GM12878 (cell line): ENCODE results near the gene MTHFD1. TPM values are rescaled to one million over a fixed set of nuclear protein-coding genes. Genes with fewer than 3 reads are reported as not detected.

Experiments used
- CHD1 ChIP-seq: IDR thresholded peaks from 2 replicates; pipeline ENCODE4 v1.6.1; 2012; ENCODE audit warnings: low read depth, low read length, improper control_type of control experiment
- CHD4 ChIP-seq: fragments of 200-600 bp; sonication (generic); IDR thresholded peaks from 2 replicates; pipeline ENCODE4 v1.6.1; 2016; ENCODE audit warnings: mild to moderate bottlenecking
- E2F8 ChIP-seq: fragments of 450-650 bp; IDR thresholded peaks from 2 replicates; pipeline ENCODE4 v1.6.1; 2018; ENCODE audit warnings: mild to moderate bottlenecking, low read depth, moderate library complexity; ENCODE audit not compliant: partially characterized antibody
- EED ChIP-seq: sonication (generic); IDR thresholded peaks from 2 replicates; pipeline ENCODE4 v1.6.1; 2016; ENCODE audit warnings: antibody characterized with exemption, low read depth
- ETV6 ChIP-seq, 2 experiments: fragments of 450-650 bp in 1 of 2; IDR thresholded peaks in 1 of 2; conservative IDR thresholded peaks in 1 of 2; 2 replicates each; pipeline ENCODE4 v1.6.1; 2014; ENCODE audit warnings: antibody characterized with exemption in 1 of 2, borderline replicate concordance in 1 of 2, low read depth in 1 of 2, mild to moderate bottlenecking in 1 of 2, moderate library complexity in 1 of 2
- HDGF ChIP-seq: fragments of 450-650 bp; IDR thresholded peaks from 2 replicates; pipeline ENCODE4 v1.6.1; 2016; ENCODE audit warnings: antibody characterized with exemption
- IKZF2 ChIP-seq, 2 experiments: fragments of 450-650 bp; IDR thresholded peaks; 2 replicates each; pipeline ENCODE4 v1.6.1; 2017; ENCODE audit warnings: mild to moderate bottlenecking in 2 of 2, moderate library complexity in 2 of 2
- JUND ChIP-seq: IDR thresholded peaks from 2 replicates; pipeline ENCODE4 v1.6.1; 2012; ENCODE audit warnings: low read depth, mild to moderate bottlenecking, low read length, improper control_type of control experiment, moderate library complexity
- KAT2A ChIP-seq: conservative IDR thresholded peaks from 2 replicates; pipeline ENCODE4 v1.6.1; 2011; ENCODE audit warnings: low read depth, low read length; ENCODE audit not compliant: control insufficient read depth
- KDM1A ChIP-seq: fragments of 200-600 bp; sonication (generic); IDR thresholded peaks from 2 replicates; pipeline ENCODE4 v1.6.1; 2016; ENCODE audit warnings: borderline replicate concordance
- MTA2 ChIP-seq: fragments of 450-650 bp; IDR thresholded peaks from 2 replicates; pipeline ENCODE4 v1.6.1; 2016; ENCODE audit warnings: low read depth, mild to moderate bottlenecking, moderate library complexity
- PAX8 ChIP-seq: fragments of 450-650 bp; IDR thresholded peaks from 2 replicates; pipeline ENCODE4 v1.6.1; 2017; ENCODE audit warnings: mild to moderate bottlenecking, moderate library complexity
- RAD51 ChIP-seq: fragments of 450-650 bp; IDR thresholded peaks from 2 replicates; pipeline ENCODE4 v1.6.1; 2016; ENCODE audit warnings: moderate library complexity, mild to moderate bottlenecking, inconsistent platforms
- RUNX3 ChIP-seq: IDR thresholded peaks from 2 replicates; pipeline ENCODE4 v1.6.1; 2012; ENCODE audit warnings: low read length, inconsistent platforms
- SMAD5 ChIP-seq: IDR thresholded peaks from 2 replicates; pipeline ENCODE4 v1.6.1; 2016; ENCODE audit warnings: antibody characterized with exemption, low read depth
- ZBTB11 ChIP-seq: fragments of 450-650 bp; formaldehyde crosslinking; IDR thresholded peaks from 2 replicates; pipeline ENCODE4 v1.5.0; 2022; ENCODE audit warnings: mild to moderate bottlenecking, missing genetic modification characterization
- ZBTB33 ChIP-seq: fragments of 450-650 bp; IDR thresholded peaks from 2 replicates; pipeline ENCODE4 v1.6.1; 2017; ENCODE audit warnings: mild to moderate bottlenecking
- ZNF207 ChIP-seq: fragments of 450-650 bp; IDR thresholded peaks from 2 replicates; pipeline ENCODE4 v1.6.1; 2014; ENCODE audit warnings: antibody characterized with exemption, mild to moderate bottlenecking, borderline replicate concordance
- polyA plus RNA-seq, 11 experiments: library from polyadenylated mRNA; depleted of rRNA in 4 of 11; unstranded in 6 of 11; stranded (reverse) in 5 of 11; fragments of >200 nt; fragmentation: Nextera tagmentation in 4 of 11; fragmentation: Illumina TruSeq in 1 of 11; extraction: Ambion mirVana in 4 of 11; extraction: Trizol in 1 of 11; gene quantifications; 1 replicate in 1 of 11; 2 replicates in 10 of 11; pipeline versions ENCODE4 v1.2.1 to v1.2.3, GENCODE V29; 2011 to 2016; ENCODE audit warnings: inconsistent platforms in 2 of 11, missing spikeins in 2 of 11, low read depth in 1 of 11
- total RNA-seq, 4 experiments: library from RNA; depleted of rRNA in 3 of 4; stranded (reverse); fragments of >200 nt in 3 of 4; fragmentation: Illumina TruSeq in 1 of 4; extraction: Trizol in 1 of 4; gene quantifications; 2 replicates each; pipeline versions ENCODE4 v1.2.1 to v1.2.3, GENCODE V29; 2013 to 2021
- TF ChIP-seq, protein P1 (sequence below): fragments of 450-650 bp; IDR thresholded peaks from 2 replicates; pipeline ENCODE4 v1.6.1; 2018; ENCODE audit warnings: borderline replicate concordance, mild to moderate bottlenecking; ENCODE audit not compliant: partially characterized antibody

The MTHFD1 gene
- total and polyA plus RNA-seq, 10 of the 15 experiments (the other 5 are each of a cell fraction or from before 2014, with no cell fraction given) = 99.3 to 310 (median 173) TPM

DNA sequence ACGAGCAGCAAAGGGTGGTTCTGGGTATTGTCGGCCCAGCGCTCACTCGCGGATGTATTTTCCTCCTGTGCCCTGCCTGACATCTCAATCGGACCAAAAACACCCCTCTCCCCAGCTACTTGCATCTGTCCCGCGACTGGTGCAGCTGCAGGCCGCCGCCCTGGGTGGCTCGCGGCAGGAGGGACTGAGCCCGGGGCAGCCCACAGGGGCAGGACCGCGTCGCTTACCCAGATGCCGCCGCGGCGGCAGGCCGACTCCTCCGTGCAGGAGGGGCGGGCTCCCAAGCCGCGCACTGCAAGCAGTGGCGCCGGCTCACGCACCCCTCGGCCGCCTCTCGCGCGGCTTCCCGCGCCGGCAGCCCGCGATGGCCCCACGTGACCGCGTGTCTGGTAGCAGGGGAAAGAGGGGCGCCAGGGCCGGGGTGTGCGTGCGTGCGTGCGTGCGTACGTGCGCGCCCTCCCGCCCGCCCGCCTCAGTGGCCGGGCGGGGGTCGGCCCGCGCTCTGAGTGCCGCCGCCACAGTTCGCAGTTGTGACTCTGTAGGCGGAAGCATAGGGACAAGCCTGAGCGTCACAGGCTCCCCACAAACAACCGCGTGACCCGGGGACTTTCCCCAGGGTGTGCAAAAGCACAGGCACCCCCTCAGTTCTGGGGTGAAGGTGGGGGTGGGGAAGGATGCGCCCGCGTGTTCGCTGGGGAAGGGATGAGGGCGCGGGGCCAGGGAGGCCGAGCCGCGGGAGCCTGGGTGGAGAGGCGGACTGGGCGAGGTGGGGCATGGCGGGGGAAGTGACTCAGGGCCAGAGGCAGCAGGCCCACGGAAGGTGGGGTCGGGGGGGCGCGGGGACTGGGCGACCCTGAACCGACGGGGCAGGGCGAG lies 115.5 kb downstream of the MTHFD1 start, which contains the start of gene ZBTB25 (continued):
- TF ChIP-seq CHD1 (peak; percentile 86; the same call in 1 of the 2 replicates), E2F8 (no peak), JUND (no peak), CHD4 (no peak), IKZF2 (IDR thresholded peaks at IDR 0.05) (peak in 1 of 2 experiments; percentile 48; a peak in 1 of 4 replicates), SMAD5 (peak; percentile 21; the same call in 1 of the 2 replicates), HDGF (no peak; the same call in none of the 2 replicates), ZBTB11 (CRISPR knock-in tag) (peak; percentile 69), RUNX3 (peak; percentile 74), EED (0 out of 2 replicates have a peak, but pooled peaks have one; percentile 25), ETV6 (conservative IDR thresholded peaks at IDR 0.05 in 1 of 2, IDR thresholded peaks at IDR 0.05 in 1 of 2; ENCODE audit: borderline replicate concordance in 1 of 2, low read depth in 1 of 2) (0 out of 4 replicates have a peak, but pooled peaks of 1 of the 2 experiments have one; percentile 2), ZBTB33 (no peak), MTA2 (peak; percentile 43; the same call in 1 of the 2 replicates), RAD51 (peak; percentile 67), ZNF207 (peak; percentile 88; the same call in 1 of the 2 replicates), PAX8 (no peak), KAT2A (no peak), KDM1A (no peak)
- TF ChIP-seq, protein P1, sequence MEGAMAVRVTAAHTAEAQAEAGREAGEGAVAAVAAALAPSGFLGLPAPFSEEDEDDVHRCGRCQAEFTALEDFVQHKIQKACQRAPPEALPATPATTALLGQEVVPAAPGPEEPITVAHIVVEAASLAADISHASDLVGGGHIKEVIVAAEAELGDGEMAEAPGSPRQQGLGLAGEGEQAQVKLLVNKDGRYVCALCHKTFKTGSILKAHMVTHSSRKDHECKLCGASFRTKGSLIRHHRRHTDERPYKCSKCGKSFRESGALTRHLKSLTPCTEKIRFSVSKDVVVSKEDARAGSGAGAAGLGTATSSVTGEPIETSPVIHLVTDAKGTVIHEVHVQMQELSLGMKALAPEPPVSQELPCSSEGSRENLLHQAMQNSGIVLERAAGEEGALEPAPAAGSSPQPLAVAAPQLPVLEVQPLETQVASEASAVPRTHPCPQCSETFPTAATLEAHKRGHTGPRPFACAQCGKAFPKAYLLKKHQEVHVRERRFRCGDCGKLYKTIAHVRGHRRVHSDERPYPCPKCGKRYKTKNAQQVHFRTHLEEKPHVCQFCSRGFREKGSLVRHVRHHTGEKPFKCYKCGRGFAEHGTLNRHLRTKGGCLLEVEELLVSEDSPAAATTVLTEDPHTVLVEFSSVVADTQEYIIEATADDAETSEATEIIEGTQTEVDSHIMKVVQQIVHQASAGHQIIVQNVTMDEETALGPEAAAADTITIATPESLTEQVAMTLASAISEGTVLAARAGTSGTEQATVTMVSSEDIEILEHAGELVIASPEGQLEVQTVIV = no peak
